Measurements from ENCODE around the gene PRSS1.

Gene PRSS1

GRCh38 chr7:142795339-142795863 is 46.1 kb downstream of the PRSS1 start:
- no peak for DNase-seq (ENCODE audit: low read depth in 2 of 2)
- H3K4me3 ChIP-seq (replicated peaks in 1 of 2; ENCODE audit: low read depth in 2 of 2, low read length in 2 of 2): no peak overlapping the region
- no peak for TF ChIP-seq CTCF (IDR thresholded peaks at IDR 0.05; ENCODE audit: low read depth, low read length)

GRCh38 chr7:142796001-142796500 is 46.8 kb downstream of the PRSS1 start:
- TF ChIP-seq CTCF (IDR thresholded peaks at IDR 0.05; ENCODE audit: low read depth, low read length): no peak
- no peak for DNase-seq (ENCODE audit: low read depth in 2 of 2)
- no peak overlapping the region for H3K4me3 ChIP-seq (replicated peaks in 1 of 2; ENCODE audit: low read depth in 2 of 2, low read length in 2 of 2)

GRCh38 chr7:142796501-142797390 is 47.5 kb downstream of the PRSS1 start:
- H3K4me3 ChIP-seq (replicated peaks in 1 of 2; ENCODE audit: low read depth in 2 of 2, low read length in 2 of 2): peak overlapping the region; percentile 41 to 51
- TF ChIP-seq CTCF (IDR thresholded peaks at IDR 0.05; ENCODE audit: low read depth, low read length): no peak
- DNase-seq (ENCODE audit: low read depth in 2 of 2): no peak

- DNase-seq (ENCODE audit: low read depth in 2 of 2): peak in 1 of 2 donors; percentile 27
- no peak for TF ChIP-seq CTCF (IDR thresholded peaks at IDR 0.05; ENCODE audit: low read depth, low read length)
- peak overlapping the region; percentile 41 to 51 for H3K4me3 ChIP-seq (replicated peaks in 1 of 2; ENCODE audit: low read depth in 2 of 2, low read length in 2 of 2)
Observed at GRCh38 chr7:142797391-142798377, 48.4 kb downstream of the PRSS1 start.

- H3K4me3 ChIP-seq (replicated peaks in 1 of 2; ENCODE audit: low read depth in 2 of 2, low read length in 2 of 2): no peak overlapping the region
- no peak for DNase-seq (ENCODE audit: low read depth in 2 of 2)
- TF ChIP-seq CTCF (IDR thresholded peaks at IDR 0.05; ENCODE audit: low read depth, low read length): no peak
Observed at GRCh38 chr7:142798451-142799436, 49.5 kb downstream of the PRSS1 start.
